ENCODE results near the gene ADORA2B. TPM values are rescaled to one million over a fixed set of nuclear protein-coding genes. Genes with fewer than 3 reads are reported as not detected.
"Not testable (repeated sequence)": the region's sequence is repeated elsewhere in the genome, so short reads cannot be mapped to it uniquely, and the experiment has no call there.

Gene ADORA2B
- total RNA-seq, 1 donor: 11.6 TPM

- DNase-seq (ENCODE audit: low read depth in 2 of 3, low spot score in 2 of 3): no peak
Measured at GRCh38 chr17:15921640-15922039, 23.3 kb upstream of the ADORA2B start.

- DNase-seq (ENCODE audit: low read depth in 2 of 3, low spot score in 2 of 3): no peak
Measured at GRCh38 chr17:15922586-15922985, 22.3 kb upstream of the ADORA2B start.

GRCh38 chr17:15926039-15926740, 18.7 kb upstream of the ADORA2B start:
- DNase-seq (ENCODE audit: low read depth in 2 of 3, low spot score in 2 of 3): no peak

DNA sequence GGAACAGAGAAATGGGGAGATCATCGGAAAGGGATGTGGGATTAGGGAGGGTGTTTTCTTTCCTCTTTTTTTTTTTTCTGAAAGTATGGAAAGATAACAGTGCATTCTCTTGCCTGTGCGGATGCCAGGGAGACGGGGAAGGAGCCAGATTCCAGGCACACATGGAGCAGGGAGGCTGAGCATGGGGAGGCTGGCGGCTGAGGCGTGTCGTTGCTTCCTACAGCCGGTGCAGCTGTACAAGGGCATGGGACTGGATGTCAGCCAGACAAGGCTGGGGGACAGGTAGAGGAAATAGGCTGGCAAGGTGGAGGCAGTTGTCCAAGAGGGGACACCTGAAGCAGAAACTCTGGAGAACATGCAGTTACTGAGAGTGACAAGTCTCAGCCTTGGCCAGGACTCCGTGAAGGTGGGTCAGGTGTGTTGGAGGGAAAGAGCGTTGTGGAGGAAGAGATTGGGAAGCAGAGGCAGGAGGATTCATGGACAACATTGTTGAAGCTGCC, 16.6 kb upstream of the ADORA2B start:
- no peak for DNase-seq (ENCODE audit: low read depth in 2 of 3, low spot score in 2 of 3)

- no peak for DNase-seq (ENCODE audit: low read depth in 2 of 3, low spot score in 2 of 3)
Measured at GRCh38 chr17:15929941-15930340, 15.0 kb upstream of the ADORA2B start.

GRCh38 chr17:15930426-15930825, 14.5 kb upstream of the ADORA2B start:
- DNase-seq (ENCODE audit: low read depth in 2 of 3, low spot score in 2 of 3): no peak

DNA sequence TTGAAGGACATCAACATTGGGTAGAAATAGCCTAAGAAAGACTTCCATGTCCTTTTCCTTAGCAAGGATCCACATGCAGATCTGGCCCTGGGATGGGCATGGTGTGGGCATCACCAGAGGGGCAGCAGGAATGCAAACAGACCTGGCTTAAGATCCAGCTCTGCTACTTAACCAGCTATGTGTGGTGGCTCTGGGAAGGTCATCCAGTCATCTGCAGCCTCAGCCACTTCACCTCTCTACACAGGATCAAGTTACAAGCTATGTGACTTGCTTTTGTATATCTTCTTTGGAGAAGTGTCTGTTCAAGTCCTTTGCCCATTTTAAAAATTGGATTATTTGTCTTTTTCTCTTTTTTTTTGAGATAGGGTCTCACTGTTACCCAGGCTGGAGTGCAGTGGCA, 13.5 kb upstream of the ADORA2B start:
- DNase-seq (ENCODE audit: low read depth in 2 of 3, low spot score in 2 of 3): no peak

DNA sequence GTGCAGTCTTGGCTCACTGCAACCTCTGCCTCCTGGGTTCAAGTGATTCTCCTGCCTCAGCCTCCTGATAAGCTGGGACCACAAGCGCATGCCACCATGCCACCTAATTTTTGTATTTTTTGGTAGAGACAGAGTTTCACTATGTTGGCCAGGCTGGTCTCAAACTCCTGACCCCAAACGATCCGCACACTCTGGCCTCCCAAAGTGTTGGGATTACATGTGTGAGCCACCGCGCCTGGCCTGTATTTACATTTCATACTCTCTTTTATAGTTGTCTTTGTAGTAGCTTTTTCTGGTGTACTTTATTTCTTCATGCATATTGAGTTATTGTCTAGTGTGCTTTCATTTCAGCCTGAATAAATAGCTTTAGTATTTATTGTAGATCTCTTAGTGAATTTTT, 10.1 kb upstream of the ADORA2B start:
- no peak for DNase-seq (ENCODE audit: low read depth in 2 of 3, low spot score in 2 of 3)

DNA sequence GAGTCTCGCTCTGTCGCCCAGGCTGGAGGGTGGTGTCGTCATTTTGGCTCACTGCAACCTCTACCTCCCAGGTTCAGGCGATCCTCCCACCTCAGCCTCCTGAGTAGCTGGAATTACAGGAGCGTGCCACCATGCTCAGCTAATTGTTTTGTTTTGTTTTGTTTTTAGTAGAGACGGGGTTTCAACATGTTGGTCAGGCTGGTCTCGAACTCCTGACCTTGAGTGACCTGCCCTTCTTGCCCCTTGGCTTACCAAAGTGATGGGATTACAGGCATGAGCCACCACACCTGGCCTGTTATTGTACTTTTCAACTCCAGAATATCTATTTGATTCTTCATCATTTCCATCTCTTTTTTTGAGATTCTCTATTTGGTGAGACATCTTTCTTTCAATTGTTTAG, 9.0 kb upstream of the ADORA2B start:
- DNase-seq (ENCODE audit: low read depth in 2 of 3, low spot score in 2 of 3): no peak

GRCh38 chr17:15936481-15936880, 8.4 kb upstream of the ADORA2B start:
- DNase-seq (ENCODE audit: low read depth in 2 of 3, low spot score in 2 of 3): not testable (repeated sequence)

DNA sequence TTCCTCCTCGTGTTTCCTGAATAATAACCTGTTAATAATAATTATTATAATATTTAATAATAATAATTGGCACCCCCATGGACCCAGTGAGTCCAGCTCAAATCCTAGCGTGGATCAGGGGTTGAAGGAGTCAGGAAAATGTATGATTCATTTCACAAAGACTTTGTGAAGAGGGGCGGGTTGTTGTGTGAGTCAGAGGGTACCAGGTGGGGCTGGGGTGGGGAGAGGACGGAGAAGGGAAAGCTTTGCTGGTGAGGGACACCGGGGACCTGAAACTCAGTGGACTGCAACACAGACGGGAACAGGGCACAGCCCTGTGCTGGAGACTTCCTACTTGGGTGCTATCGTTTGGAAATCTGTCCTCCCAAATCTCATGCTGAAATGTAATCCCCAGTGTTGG, 3.1 kb upstream of the ADORA2B start:
- no peak for DNase-seq (ENCODE audit: low read depth in 2 of 3, low spot score in 2 of 3)

DNA sequence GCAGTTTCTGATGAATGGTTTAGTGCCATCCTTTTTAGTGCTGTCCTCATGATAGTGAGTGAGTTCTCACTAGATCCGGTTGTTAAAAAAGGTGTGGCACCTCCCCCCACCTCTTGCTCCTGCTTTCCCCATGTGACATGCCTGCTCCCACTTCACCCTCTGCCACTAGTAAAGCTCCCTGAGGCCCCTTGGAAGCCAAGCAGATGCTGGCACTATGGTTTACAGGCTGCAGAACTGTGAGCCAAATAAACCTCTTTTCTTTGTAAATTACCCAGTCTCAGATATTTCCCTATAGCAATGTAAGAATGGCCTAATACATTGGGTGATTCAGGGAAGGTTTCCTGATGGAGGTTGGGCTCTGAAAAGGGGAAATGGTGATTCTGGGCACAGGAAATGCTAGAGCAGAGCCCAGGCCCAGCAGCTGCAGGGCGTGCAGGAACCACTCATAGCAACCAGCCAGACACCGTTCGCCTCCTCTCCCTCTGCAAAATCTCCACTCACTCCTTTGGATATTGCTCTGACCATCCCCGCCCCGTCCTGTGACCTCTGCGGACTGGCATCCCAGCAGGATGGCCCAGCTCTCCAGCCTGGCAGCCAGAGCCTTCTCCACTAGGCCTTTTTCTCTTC, 2.6 kb upstream of the ADORA2B start:
- no peak for DNase-seq (ENCODE audit: low read depth in 2 of 3, low spot score in 2 of 3)

GRCh38 chr17:15943971-15944758, 765 bp upstream of the ADORA2B start:
- DNase-seq (ENCODE audit: low read depth in 2 of 3, low spot score in 2 of 3): no peak

GRCh38 chr17:15945527-15946191, 729 bp downstream of the ADORA2B start:
- DNase-seq (ENCODE audit: low read depth in 2 of 3, low spot score in 2 of 3): peak in 1 of 3 donors; percentile 16

DNA sequence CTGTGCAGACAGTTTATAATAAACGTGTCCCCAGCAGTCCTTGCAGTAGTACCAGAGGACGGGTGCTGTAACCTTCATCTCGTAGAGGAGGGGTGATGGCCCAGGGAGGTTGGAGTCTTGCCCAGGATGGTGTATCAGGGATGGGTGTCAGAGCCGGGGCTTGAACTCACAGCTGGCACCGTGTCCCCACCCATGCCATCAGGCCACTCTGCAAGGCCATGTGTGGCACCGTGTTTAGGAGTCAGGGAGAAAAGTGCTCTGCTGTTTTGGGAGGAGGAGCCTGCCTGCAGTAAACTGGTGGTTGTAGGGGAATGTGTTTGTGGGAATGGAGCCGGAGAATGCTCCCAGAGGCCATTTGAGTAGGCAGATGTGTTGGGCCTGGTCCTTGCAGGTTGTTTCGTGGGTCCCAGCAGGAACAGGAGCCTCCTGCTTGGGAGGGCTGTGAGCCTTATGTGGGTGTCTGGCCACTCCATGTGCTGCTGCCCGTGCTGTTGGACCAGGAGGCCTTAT, 1.7 kb downstream of the ADORA2B start:
- DNase-seq (ENCODE audit: low read depth in 2 of 3, low spot score in 2 of 3): no peak

DNA sequence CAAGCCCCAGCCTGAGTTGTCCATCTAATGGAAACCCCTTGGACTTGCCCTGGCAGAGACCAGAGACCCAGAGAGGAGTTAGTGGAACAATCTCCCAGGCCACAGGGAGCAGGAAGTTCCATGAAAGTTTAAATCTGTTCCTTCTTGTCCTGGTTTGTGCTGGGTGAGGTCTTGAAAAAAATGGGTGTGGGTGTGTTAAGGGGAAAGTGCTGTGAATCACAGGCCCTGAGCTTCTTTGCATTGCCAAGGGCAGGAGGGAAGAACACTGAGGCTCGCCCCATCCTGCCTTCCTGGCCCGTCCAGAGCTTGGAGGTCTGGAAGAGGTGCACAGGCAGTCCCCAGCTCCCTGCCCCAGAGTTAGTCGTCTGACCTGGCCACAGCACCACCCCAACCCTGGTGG, 2.3 kb downstream of the ADORA2B start:
- no peak for DNase-seq (ENCODE audit: low read depth in 2 of 3, low spot score in 2 of 3)

DNA sequence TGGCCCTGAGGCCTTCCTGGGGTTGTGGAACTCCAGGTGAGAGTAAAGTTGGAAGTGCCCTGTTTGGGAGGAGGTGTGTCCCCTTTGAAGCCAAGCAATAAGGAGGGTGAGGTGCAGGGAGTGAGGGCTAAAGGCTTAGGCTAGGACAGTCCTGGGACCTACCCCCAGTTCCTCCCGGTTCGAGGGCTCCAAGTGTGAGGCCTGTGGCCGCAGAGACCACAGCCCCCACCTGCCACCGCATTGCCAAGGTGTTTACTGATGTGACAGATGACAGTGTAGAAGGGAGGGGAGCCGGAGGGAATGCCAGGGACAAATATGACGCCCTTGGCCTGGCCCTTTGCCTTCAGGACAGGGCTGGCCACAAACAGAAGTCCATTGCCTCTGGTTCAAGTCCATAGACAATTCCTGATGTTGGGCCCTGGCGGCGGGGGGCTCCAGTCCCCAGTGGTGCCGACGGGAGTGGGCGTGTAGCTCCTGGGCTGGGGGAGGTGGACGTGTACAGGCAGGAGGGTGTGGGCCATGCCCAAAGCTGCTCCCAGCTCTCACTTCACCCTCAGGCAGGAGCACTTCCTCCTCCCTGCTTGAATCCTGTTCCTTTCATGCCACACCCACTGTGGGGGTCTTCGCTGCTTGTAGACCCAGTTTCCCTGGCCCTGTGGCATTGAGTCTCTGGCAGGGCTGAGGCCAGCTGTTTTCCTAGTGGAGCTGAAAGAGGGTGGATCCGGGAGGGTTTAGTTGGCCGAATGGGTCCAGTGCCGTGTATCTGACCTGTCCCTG, 3.2 kb downstream of the ADORA2B start:
- no peak for DNase-seq (ENCODE audit: low read depth in 2 of 3, low spot score in 2 of 3)

DNA sequence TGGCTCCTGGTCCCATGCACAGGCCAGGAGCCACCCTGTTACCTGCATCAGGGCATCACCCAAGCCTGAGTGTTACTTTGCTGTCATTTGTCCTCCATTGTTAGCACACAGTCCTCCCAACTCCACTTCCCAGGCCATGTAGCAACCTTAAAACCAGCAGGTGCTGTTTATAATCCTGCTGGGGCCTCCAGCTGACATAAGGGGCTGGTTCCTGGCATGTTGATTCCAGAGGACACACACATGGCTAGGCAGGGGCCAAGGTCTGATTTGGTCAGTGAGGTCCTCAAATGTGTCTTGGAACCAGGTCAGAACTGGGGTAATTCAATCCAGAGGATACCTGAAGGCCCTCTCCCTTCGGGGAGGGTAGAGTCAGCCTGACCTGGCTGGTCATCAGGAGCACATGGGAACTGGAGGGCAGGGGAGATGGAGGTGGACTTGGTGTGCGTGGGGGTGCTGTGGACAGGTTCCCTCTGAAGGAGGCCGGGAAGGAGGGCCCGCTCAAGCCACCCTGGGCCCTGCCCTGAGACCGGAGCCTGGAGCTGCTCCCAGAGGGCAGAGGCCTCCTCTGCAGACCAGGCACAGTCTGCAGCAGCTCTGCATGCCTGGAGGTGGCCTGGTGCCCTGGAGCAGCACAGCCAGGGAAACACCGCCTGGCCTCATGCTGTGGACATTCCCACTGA, 6.6 kb downstream of the ADORA2B start:
- no peak for DNase-seq (ENCODE audit: low read depth in 2 of 3, low spot score in 2 of 3)

GRCh38 chr17:15952048-15952532, 7.2 kb downstream of the ADORA2B start:
- DNase-seq (ENCODE audit: low read depth in 2 of 3, low spot score in 2 of 3): no peak

All from hematopoietic multipotent progenitor cell (in vitro differentiated cells).